A549 (cell line): ENCODE measurements around the gene HYOU1.

Experiments used
- CBX2 ChIP-seq: fragments of 200-600 bp; sonication (generic); IDR thresholded peaks from 2 replicates; pipeline ENCODE4 v1.6.1; 2016; ENCODE audit warnings: low read depth, mild to moderate bottlenecking, borderline replicate concordance
- CTCF ChIP-seq: fragments of >200 bp; sonication (Bioruptor Twin); formaldehyde crosslinking; IDR thresholded peaks from 3 replicates; pipeline ENCODE4 v1.5.1; 2016
- EP300 ChIP-seq, 2 experiments: fragments of >200 bp; sonication (Bioruptor Twin); formaldehyde crosslinking; IDR thresholded peaks; 2 replicates in 1 of 2; 3 replicates in 1 of 2; pipeline ENCODE4 v1.6.1; 2016 to 2017
- FOSL2 ChIP-seq, 2 experiments: fragments of 450-650 bp in 1 of 2; fragments of >200 bp in 1 of 2; sonication (Bioruptor Twin) in 1 of 2; formaldehyde crosslinking; IDR thresholded peaks; 2 replicates each; pipeline versions ENCODE4 v1.5.0 to v1.6.1; 2016 to 2020; ENCODE audit warnings: mild to moderate bottlenecking in 1 of 2, moderate library complexity in 1 of 2
- MYC ChIP-seq: IDR thresholded peaks from 2 replicates; pipeline ENCODE4 v1.6.1; 2012; ENCODE audit warnings: mild to moderate bottlenecking, inconsistent platforms, low read length, improper control_type of control experiment, borderline replicate concordance
- POLR2A ChIP-seq: IDR thresholded peaks from 2 replicates; pipeline ENCODE4 v1.6.1; 2012; ENCODE audit warnings: mild to moderate bottlenecking, low read length
- RAD21 ChIP-seq, 2 experiments: fragments of >200 bp in 1 of 2; sonication (Bioruptor Twin) in 1 of 2; formaldehyde crosslinking in 1 of 2; IDR thresholded peaks in 1 of 2; conservative IDR thresholded peaks in 1 of 2; 2 replicates in 1 of 2; 3 replicates in 1 of 2; pipeline ENCODE4 v1.6.1; 2012 to 2018; ENCODE audit warnings: inconsistent platforms in 1 of 2
- SREBF2 ChIP-seq: fragments of 450-650 bp; IDR thresholded peaks from 2 replicates; pipeline ENCODE4 v1.6.1; 2014; ENCODE audit warnings: mild to moderate bottlenecking, moderate library complexity
- ZSCAN20 ChIP-seq: fragments of 250-450 bp; sonication (Bioruptor Pico); IDR thresholded peaks from 2 replicates; pipeline ENCODE4 v1.8.0; 2022; ENCODE audit warnings: mild to moderate bottlenecking, moderate library complexity

- no peak for TF ChIP-seq FOSL2 (IDR thresholded peaks at IDR 0.05)
- TF ChIP-seq FOSL2 (CRISPR knock-in tag; IDR thresholded peaks at IDR 0.05) = no peak
- TF ChIP-seq CTCF = no peak
- TF ChIP-seq EP300 (IDR thresholded peaks at IDR 0.05) = no peak
- TF ChIP-seq ZSCAN20 (CRISPR knock-in tag) = no peak
- TF ChIP-seq POLR2A = no peak
- TF ChIP-seq MYC = no peak
- no peak for TF ChIP-seq RAD21 (conservative IDR thresholded peaks at IDR 0.05 in 1 of 2, IDR thresholded peaks at IDR 0.05 in 1 of 2)
- no peak for TF ChIP-seq CBX2
- no peak for TF ChIP-seq SREBF2
These were observed 33.3 kb downstream of the HYOU1 start for GRCh38 chr11:119023741-119024140.
